GM12864 (cell line): ENCODE data around the gene SEMA5B.

Experiments used
- DNase-seq: peaks from one replicate; pipeline ENCODE4 v3.0.0-alpha.2; 2011; ENCODE audit warnings: low read depth
- H3K4me3 ChIP-seq: 2 replicates; pipeline ENCODE4 v1.5.1; 2011; ENCODE audit warnings: mild to moderate bottlenecking, low read depth, low read length, control low read depth
- CTCF ChIP-seq: IDR thresholded peaks from 2 replicates; pipeline ENCODE4 v1.5.1; 2011; ENCODE audit warnings: low read depth, mild to moderate bottlenecking, moderate library complexity, low read length, control low read depth, inconsistent platforms; ENCODE audit errors: missing control alignments

SEMA5B gene

GRCh38 chr3:122911901-122912300 lies 115.7 kb downstream of the SEMA5B start:
- no peak for TF ChIP-seq CTCF
- H3K4me3 ChIP-seq = no peak overlapping the region
- no peak for DNase-seq

- no peak overlapping the region for H3K4me3 ChIP-seq
- no peak for TF ChIP-seq CTCF
- DNase-seq = no peak
Observed at GRCh38 chr3:122908251-122908650, 119.3 kb downstream of the SEMA5B start.

GRCh38 chr3:122907471-122907870 lies 120.1 kb downstream of the SEMA5B start:
- H3K4me3 ChIP-seq = no peak overlapping the region
- no peak for DNase-seq
- no peak for TF ChIP-seq CTCF

GRCh38 chr3:122903171-122903570 lies 124.4 kb downstream of the SEMA5B start:
- no peak for TF ChIP-seq CTCF
- no peak for DNase-seq

GRCh38 chr3:122902326-122902725 lies 125.2 kb downstream of the SEMA5B start:
- no peak for DNase-seq
- no peak for TF ChIP-seq CTCF
- no peak overlapping the region for H3K4me3 ChIP-seq

More at GRCh38 chr3:122903171-122903570, 124.4 kb downstream of the SEMA5B start:
- H3K4me3 ChIP-seq = no peak overlapping the region

GRCh38 chr3:122898298-122898697 lies 129.3 kb downstream of the SEMA5B start:
- no peak for DNase-seq
- no peak overlapping the region for H3K4me3 ChIP-seq

More at GRCh38 chr3:122898298-122898697, 129.3 kb downstream of the SEMA5B start:
- no peak for TF ChIP-seq CTCF
